GM18498 (cell line): ENCODE results near the gene DDTL.

Experiments used
- ATAC-seq: cut with Tn5 transposase; IDR thresholded peaks from one replicate; pipeline ENCODE4 v1.9.1; 2021; ENCODE audit warnings: mild to moderate bottlenecking, moderate library complexity; ENCODE audit not compliant: unreplicated experiment

Gene DDTL

DNA sequence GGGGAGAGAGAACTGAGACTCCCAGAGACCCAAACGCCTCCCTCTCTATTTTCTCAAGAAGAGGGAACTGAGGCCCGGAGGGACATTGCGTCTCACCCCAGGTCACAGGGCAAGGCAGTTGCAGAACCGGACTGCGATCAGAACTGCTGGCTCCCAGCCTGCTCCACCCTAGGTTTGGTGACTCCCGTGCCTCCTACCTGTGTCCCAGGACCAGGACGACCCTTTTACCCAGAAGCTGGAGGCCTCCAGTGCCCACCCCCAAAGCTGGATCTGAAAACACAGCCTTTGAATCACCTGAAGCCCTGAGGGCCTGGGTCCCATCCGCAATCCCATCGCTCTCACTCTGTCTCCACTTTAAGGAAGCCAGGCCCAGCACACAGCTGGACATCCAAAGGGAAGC lies 37.2 kb downstream of the DDTL start:
- ATAC-seq, result no peak

DNA sequence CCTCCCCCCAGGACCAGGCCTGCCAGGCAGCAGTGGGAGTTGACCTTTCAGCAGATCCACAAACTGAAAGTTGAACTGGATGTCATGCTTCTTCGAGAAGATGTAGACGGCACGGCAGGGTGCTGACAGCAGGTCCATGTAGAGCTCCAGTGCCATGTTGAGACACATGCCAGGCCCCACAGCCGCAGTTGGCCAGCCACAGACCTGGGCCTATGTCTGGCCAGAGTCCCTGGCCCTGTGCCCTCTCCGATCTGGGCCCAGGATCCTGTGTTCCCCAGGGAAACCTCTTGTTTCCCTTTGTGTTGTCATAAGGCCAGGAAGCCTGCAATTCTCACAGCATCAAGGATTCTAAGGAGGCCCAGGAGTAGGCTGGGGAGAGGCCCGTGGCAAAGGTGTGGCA lies 38.5 kb downstream of the DDTL start, which contains the start of gene GSTT4:
Gene GSTT4 (minus strand): TSS at position 253 of the 400 bp plus-strand sequence. CDS start 97 bp downstream, at position 156.
- no peak for ATAC-seq

DNA sequence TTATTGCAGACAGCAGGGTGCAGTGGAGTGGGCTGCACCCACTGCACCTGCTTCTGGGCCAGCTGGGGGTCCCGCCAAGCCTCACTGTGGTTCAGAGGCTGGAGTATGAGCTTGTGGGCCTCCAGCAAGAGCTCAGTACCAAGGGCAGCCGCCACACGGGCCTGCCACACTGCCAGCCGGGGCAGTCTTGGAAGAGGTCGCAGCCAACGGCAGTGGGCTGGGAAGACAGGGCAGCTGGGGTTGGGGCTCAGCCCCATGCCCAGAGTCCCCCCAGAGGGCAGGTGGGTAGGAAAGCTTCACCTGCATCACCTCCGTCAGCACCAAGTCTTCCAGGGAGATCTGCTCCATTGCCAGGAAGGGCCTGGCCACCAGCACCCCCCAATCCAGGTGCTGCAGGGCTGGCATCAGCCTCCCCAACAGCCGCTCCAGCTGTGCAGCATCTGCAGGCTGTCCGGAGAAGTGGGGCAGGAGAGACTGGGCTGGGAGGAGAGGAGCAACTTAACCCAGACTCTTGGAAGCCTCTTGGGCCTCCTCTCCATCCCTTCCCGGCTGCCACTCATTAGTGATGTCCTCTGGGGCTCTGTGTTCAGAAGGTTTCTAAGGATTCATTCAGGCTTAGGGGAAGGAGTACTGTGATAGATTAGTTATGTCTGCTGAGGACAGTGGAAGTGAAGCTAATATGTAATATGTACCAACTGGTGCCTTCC lies 39.7 kb downstream of the DDTL start:
- ATAC-seq, result no peak

DNA sequence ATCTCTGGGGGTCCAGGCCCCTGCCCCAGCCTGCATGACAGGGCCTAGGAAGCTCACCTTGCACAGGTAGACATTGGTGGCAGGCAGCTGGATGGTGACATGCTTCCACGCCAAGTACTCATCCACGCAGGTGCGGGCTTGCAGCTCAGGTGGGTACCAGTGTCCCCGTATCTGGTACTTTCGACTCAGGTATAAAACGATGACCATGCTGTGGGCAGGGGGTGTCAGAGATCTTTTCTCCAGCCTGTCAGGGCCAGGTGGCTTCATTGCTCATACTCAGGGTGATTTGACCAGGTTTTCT lies 40.2 kb downstream of the DDTL start:
- no peak for ATAC-seq

DNA sequence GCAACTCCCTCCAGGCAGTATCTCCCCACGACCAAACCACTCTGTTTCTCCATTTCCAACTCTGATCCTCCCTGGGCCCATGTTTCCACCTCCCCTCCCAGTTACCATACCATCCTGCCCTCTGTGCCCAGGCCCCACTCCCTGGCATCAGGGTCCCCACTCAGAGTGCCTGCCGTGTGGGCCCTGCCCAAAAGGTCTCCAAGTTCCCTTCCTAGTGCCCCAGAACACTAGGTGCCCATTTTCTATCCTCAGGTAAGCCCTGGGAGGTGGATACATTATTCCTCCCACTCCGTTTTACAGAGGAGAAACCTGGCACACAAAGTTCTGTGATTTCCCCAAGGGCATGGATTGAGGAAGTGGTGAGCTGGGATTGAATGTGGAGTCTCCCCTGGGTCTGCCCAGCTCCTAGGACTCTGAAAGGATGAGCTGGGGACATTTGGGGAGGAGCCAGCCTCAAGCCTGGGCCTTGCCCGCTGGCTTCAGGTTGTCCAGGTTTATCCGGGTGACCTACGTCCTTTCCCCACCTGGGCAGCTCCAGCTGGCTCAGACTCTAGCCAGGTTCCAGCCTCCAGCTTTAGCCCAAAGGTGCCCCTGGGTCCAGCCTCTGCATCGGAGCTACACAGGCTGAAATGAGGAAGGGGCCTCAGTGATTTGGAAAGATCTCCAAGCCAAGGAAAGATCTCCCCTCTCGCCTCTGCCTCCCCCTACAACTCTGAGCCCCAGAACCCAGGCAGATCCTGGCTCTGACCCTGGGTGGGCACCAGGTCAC lies 40.7 kb downstream of the DDTL start:
- no peak for ATAC-seq

DNA sequence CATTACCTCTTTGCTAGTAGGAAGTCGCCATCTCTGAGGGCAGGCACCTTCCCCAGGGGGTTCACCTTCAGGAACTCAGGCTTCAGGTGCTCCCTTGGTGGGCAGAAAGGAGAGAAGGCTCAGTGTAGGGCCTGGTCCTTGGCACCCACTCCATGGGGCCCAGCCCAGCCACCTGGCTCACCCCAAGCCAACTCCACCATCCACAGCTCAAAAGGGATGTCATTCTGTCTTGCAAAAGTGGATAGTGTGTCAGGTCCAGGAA lies 41.3 kb downstream of the DDTL start:
- ATAC-seq, result no peak

DNA sequence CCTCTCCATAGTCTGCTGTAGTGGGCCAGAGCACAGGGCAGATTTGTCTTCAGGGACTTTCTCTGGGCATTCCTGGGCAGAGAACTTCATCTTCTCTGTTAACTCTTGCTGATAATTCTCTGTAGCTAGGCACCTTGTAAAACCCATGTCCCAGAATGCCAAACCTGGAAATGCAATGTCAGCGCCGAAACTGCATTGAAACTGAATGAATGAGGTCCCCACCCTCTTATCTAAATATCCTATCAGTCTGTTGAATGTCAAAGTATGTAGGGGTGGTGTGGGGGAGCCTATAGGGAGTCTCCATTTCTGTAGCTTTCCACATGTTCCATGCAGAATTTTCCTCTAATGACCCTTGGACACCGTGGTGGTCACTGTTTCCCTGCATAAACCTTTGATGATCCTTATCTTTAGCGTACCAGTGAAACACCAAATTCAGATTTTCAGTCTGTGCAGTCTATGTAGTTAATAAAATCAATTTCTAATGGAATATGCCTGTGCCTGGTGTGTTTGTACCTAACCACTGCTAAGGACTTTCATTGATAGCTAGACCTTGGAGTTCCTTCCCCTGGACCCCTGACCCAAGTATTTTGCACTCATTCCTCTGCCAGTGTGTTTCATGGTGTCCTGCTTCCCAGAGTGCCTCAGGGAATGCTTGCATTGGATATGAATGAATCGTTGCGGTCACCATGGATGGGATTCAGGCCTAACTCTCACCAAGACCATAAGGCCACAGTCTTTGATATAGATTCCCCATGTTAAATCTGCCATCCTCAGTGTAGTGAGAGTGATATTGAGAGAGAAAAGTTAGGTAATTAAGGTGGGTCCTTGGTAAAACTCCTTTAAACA lies 41.9 kb downstream of the DDTL start:
- no peak for ATAC-seq

DNA sequence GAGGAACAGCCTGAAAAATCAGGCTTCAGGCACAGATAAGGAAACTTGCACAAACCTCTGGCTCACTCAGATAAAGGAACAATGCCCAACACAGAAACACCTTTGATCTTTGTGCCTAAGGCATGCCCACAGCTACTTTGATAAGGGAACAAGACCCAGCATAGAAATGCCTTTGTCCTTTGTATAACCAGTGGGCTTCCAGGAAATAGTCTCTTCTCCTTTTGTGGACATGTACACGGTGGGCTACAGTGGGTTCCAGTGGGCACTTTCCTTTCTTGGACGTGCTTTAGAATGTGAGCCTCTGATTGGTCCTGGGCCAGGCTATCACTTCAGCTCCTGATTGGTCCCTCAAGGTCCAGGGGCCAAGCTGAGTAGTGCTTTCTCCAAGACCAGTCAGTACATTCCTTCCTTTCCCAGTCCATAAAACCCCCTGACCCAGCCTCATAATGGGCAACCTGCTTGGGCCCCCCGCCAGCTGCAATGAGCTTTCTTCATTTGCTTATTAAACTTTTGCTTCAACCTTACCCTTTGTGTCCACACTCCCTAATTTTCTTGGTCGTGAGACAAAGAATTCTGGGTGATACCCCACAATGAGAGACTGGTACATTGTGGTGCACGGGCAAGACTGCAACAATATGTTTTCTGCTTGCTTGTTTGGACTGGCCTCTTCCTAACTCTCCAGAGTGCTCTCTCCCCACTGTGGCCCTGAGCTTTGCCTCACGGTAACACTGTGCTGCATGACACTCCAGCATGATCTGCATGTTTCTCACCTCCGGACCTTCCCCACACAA lies 42.7 kb downstream of the DDTL start:
- no peak for ATAC-seq

DNA sequence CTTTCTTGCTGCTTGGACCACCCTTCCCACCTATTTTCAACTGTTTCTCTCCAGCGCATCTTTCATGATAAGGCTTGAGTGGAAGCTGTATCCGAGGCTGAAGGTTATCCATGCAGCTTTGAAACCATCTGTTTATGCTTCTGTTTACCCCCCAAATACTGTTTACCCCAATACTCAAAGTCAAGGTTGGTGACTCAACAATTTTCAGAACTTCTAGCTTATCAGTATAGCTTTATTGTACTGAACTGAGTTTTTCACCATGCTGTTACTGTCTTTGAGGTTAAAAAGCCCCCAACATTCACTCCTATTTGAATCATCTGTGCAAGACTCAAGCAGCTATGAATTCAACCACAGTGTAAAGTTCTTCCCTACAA lies 43.3 kb downstream of the DDTL start:
- ATAC-seq, result no peak

DNA sequence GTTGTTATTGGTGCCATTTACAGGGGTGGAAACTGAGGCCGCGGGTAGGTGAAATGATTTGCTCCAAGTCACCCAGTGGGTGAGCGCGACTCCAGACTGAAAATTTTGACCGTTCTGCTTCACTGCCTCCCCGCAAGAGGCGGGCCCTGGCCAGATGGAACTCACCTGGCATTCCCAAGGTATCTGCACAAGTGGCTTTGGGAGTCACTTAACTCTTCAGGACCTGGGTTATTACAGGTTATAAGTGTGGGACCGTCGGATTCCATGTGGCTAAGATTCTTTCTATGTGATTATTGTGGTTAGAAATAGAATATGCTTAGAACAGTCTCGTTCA lies 45.0 kb downstream of the DDTL start:
- no peak for ATAC-seq

DNA sequence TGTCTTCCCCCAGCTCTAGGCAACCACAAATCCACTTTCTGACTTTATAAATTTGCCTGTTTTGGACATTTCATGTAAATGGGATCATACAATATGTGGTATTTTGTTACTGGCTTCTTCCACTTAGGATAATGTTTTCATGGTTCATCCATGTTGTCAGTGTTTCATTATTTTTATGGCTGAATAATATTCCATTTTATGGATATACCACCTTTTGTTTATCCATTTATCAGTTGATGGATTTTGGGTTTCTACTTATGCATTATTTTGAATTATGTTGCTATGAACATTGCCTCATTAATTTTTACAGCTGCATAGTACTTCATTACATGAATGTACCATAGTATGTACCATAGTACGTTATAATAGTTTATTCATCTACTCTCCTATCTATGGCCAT lies 49.5 kb downstream of the DDTL start:
- ATAC-seq, result no peak

DNA sequence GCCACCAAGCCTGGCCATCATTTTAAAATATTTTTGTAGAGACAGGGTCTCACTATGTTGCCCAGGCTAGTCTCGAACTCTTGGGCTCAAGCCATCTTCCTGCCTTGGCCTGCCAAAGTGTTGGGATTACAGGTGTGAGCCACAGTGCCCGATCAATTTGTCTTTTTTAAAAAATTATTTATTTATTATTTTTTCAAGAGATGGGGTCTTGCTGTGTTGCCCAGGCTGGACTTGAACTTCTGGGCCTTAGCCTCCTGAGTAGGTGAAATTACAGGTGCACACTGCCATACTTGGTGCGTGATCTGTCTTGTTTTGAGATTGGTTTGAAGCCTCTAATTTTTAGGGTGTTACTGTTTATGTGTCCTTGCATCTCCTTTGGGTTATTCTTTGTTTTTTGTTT lies 54.6 kb downstream of the DDTL start:
- ATAC-seq, result no peak
